ENCODE measurements around the gene TFCP2. TPM values are rescaled to one million over a fixed set of nuclear protein-coding genes. Genes with fewer than 3 reads are reported as not detected.
A peak's percentile ranks its signal among the peaks of the same experiment; 100 is the strongest.

TFCP2 gene
- total and polyA plus RNA-seq, 7 experiments from 2014 or later = 10.8 to 42.3 (median 27.4) TPM

- ATAC-seq = peak; percentile 97
- Histone ChIP-seq H3K4me1 (ENCODE audit: control insufficient read depth in 2 of 2, insufficient read depth in 2 of 2, low read length in 2 of 2) (peaks cover 20 to 23% of the 10 kb centered on the region in 2 donors), H3K4me3 (ENCODE audit: low read length) (peak within 1 kb of the TSS; percentile 75), H3K27ac (ENCODE audit: low read depth, low read length) (peak within 1 kb of the TSS; percentile 81), H3K9me3 (ENCODE audit: control insufficient read depth in 2 of 3, low read length in 3 of 3) (no peaks in the 10 kb centered on the region), H3K36me3 (ENCODE audit: control insufficient read depth in 2 of 3, insufficient read depth in 3 of 3, low read length in 3 of 3) (peaks cover 0 to 6% (median 1%) of the 10 kb centered on the region in 3 experiments), H3K27me3 (ENCODE audit: control insufficient read depth in 2 of 2, insufficient read depth in 2 of 2, low read length in 2 of 2) (no peaks in the 10 kb centered on the region)
- Mint-ChIP-seq H3K27me3 (no peaks in the 10 kb centered on the region), H3K27ac (peak within 1 kb of the TSS; percentile 93 to 99 (median 96)), H3K9me3 (peaks cover 0 to 1% (median 0%) of the 10 kb centered on the region in 11 donors), H3K4me1 (peaks cover 15 to 44% (median 36%) of the 10 kb centered on the region in 7 donors), H3K4me3 (peak within 1 kb of the TSS; percentile 93 to 98 (median 96)), H3K36me3 (peaks cover 0 to 9% (median 6%) of the 10 kb centered on the region in 5 donors)
- intact Hi-C loops (cut with micrococcal nuclease) = loop anchor here (1.0 to 10.0 kb wide), 16 partner anchors 22 to 1957 kb away; partner anchors contain the start of genes CSRNP2 (in 2 of the 2), DAZAP2 (in 2 of the 2), POU6F1 (in 2 of the 2) and SLC11A2 (in 2 of the 2)
- ChIA-PET CTCF (interaction anchor here (0.6 to 1.8 kb wide), 3 partner anchors 20 to 26 kb away, joined by 3 to 12 read pairs (median 4); no protein-coding TSS in a partner anchor), POLR2A (interaction anchor here (0.5 to 1.7 kb wide), 8 partner anchors 21 to 253 kb away, joined by 3 to 8 read pairs (median 4); partner anchors contain the start of gene SLC11A2)
- DNase-seq = peak; percentile 81 to 96 (median 95)
Observed at GRCh38 chr12:51047655-51048540, 125.0 kb downstream of the TFCP2 start, which contains the start of gene LETMD1. Gene LETMD1, plus strand, starts transcription at chr12:51048327. Its CDS starts 30 bp downstream, at chr12:51048357.

Other genes with a start within 250 kb of the TFCP2 start
- not detected for gene HIGD1C, start 220.6 kb downstream of the TFCP2 start, total RNA-seq
- not detected for gene HIGD1C, start 220.6 kb downstream of the TFCP2 start, polyA plus RNA-seq
- gene SLC11A2, start 146.8 kb downstream of the TFCP2 start, total RNA-seq = 10 to 100 TPM; 49.3 to 65.4 (median 61.0) TPM
- 10 to 100 TPM; 14.0 to 24.6 TPM for gene SLC11A2, start 146.8 kb downstream of the TFCP2 start, polyA plus RNA-seq
- 100 to 1,000 TPM in 1 of 5 experiments, 10 to 100 TPM in 4; 58.8 to 101 (median 77.0) TPM for gene LETMD1, start 124.8 kb downstream of the TFCP2 start, total RNA-seq
- 10 to 100 TPM; 32.4 to 42.0 TPM for gene LETMD1, start 124.8 kb downstream of the TFCP2 start, polyA plus RNA-seq
- gene CSRNP2, start 89.5 kb downstream of the TFCP2 start, total RNA-seq = 10 to 100 TPM; 20.0 to 38.7 (median 23.4) TPM
- 1 to 10 TPM; 2.7 to 6.9 TPM for gene CSRNP2, start 89.5 kb downstream of the TFCP2 start, polyA plus RNA-seq
- gene POU6F1, start 44.9 kb upstream of the TFCP2 start, total RNA-seq = 10 to 100 TPM in 4 of 5 experiments, 1 to 10 TPM in 1; 5.1 to 85.5 (median 33.5) TPM
- gene POU6F1, start 44.9 kb upstream of the TFCP2 start, polyA plus RNA-seq = 1 to 10 TPM; 1.8 to 4.7 TPM
- 100 to 1,000 TPM; 231 to 306 (median 271) TPM for gene DAZAP2, start 65.7 kb upstream of the TFCP2 start, total RNA-seq
- 1,000 to 10,000 TPM; 1,567 to 1,584 TPM for gene DAZAP2, start 65.7 kb upstream of the TFCP2 start, polyA plus RNA-seq
- 1 to 10 TPM; 1.5 to 7.4 (median 4.2) TPM for gene SMAGP, start 97.3 kb upstream of the TFCP2 start, total RNA-seq
- 10 to 100 TPM; 10.6 to 16.2 TPM for gene SMAGP, start 97.3 kb upstream of the TFCP2 start, polyA plus RNA-seq
- 100 to 1,000 TPM; 159 to 255 (median 249) TPM for gene BIN2, start 151.0 kb upstream of the TFCP2 start, total RNA-seq
- 100 to 1,000 TPM; 198 to 290 TPM for gene BIN2, start 151.0 kb upstream of the TFCP2 start, polyA plus RNA-seq
- gene CELA1, start 173.5 kb upstream of the TFCP2 start, total RNA-seq = 1 to 10 TPM in 4 of 5 experiments, not detected in 1; 1.1 to 2.1 (median 1.4) TPM
- gene CELA1, start 173.5 kb upstream of the TFCP2 start, polyA plus RNA-seq = 1 to 10 TPM; 3.8 to 9.2 TPM
- gene GALNT6, start 218.3 kb upstream of the TFCP2 start, total RNA-seq = 10 to 100 TPM in 3 of 5 experiments, 1 to 10 TPM in 2; 2.5 to 19.5 (median 13.4) TPM
- gene GALNT6, start 218.3 kb upstream of the TFCP2 start, polyA plus RNA-seq = 10 to 100 TPM in 1 of 2 donors, 1 to 10 TPM in 1; 6.2 to 14.0 TPM

Measured in naive thymus-derived CD4-positive, alpha-beta T cell (primary cell).